ENCODE data around the gene TBC1D3G.
"Not testable (repeated sequence)": the region's sequence is repeated elsewhere in the genome, so short reads cannot be mapped to it uniquely, and the experiment has no call there.

Gene TBC1D3G

GRCh38 chr17:36323584-36323983 is at the start of gene TBC1D3G:
Gene TBC1D3G, plus strand, starts transcription at chr17:36323884. Its CDS starts 1,528 bp downstream, at chr17:36325412.
- DNase-seq = not testable (repeated sequence)

GRCh38 chr17:36283256-36283655 is 40.4 kb upstream of the TBC1D3G start:
- DNase-seq = not testable (repeated sequence)

GRCh38 chr17:36284219-36284618 is 39.5 kb upstream of the TBC1D3G start:
- DNase-seq = not testable (repeated sequence)

GRCh38 chr17:36289965-36290612 is 33.6 kb upstream of the TBC1D3G start:
- not testable (repeated sequence) for DNase-seq

GRCh38 chr17:36295161-36295560 is 28.5 kb upstream of the TBC1D3G start:
- DNase-seq = not testable (repeated sequence)

GRCh38 chr17:36315736-36316135 is 7.9 kb upstream of the TBC1D3G start:
- not testable (repeated sequence) for DNase-seq

- not testable (repeated sequence) for DNase-seq
Measured at GRCh38 chr17:36362496-36362895, 38.8 kb downstream of the TBC1D3G start.

- not testable (repeated sequence) for DNase-seq
Measured at GRCh38 chr17:36375938-36376337, 52.3 kb downstream of the TBC1D3G start.
